GM12875 (cell line): ENCODE data around the gene NOTUM.
"Not testable (repeated sequence)": the region's sequence is repeated elsewhere in the genome, so short reads cannot be mapped to it uniquely, and the experiment has no call there.

Experiments
- H3K4me3 ChIP-seq: one replicate; pipeline ENCODE4 v1.5.1; 2011; ENCODE audit warnings: low read depth, low read length, control low read depth
- TF ChIP-seq, protein P1 (sequence below): IDR thresholded peaks from 2 replicates; pipeline ENCODE4 v1.5.1; 2011; ENCODE audit warnings: low read depth, mild to moderate bottlenecking, control low read depth, inconsistent platforms, low read length, moderate library complexity, borderline replicate concordance; ENCODE audit not compliant: insufficient read depth

The NOTUM gene

DNA sequence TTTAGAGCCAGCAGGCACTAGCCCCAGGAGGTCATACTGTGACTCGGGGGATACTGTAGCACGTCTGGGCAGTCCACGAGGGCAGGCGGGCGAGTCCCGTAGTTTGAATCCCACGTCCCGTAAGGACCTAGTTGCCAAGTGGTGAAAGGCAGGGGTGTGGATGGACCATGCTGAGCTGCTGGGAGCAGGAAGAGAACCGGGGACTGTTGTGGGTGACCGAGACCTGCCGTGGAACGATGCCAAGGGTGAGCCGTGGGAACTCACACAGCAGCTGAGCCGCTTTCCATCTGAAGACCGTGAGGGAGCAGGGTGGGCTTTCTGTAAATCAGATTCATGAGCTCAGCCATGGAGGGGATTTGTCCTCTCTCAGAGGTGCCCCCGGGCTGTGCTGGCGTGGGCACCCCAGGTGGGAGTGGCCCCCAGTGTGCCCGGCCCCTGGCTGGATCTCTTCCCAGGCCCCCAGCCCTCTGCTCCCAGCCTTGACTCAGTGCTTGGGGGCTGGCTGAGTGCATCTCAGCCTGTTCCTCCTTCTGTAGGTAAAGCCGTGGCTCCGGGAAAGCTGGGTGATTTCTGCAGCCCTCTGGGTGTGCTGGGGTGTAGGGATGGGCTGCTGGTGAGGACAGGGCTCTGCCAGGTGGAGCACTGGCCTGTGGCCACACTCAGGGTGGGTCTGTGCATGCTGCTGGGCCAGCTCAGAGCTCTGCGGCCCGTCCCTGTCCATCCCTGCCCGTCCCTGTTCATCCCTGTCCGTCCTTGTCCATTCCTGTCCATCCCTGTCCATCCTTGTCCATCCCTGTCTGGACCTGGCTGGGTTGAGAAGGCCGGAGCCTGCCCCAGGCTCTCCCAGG, 30.1 kb upstream of the NOTUM start:
- TF ChIP-seq, protein P1, sequence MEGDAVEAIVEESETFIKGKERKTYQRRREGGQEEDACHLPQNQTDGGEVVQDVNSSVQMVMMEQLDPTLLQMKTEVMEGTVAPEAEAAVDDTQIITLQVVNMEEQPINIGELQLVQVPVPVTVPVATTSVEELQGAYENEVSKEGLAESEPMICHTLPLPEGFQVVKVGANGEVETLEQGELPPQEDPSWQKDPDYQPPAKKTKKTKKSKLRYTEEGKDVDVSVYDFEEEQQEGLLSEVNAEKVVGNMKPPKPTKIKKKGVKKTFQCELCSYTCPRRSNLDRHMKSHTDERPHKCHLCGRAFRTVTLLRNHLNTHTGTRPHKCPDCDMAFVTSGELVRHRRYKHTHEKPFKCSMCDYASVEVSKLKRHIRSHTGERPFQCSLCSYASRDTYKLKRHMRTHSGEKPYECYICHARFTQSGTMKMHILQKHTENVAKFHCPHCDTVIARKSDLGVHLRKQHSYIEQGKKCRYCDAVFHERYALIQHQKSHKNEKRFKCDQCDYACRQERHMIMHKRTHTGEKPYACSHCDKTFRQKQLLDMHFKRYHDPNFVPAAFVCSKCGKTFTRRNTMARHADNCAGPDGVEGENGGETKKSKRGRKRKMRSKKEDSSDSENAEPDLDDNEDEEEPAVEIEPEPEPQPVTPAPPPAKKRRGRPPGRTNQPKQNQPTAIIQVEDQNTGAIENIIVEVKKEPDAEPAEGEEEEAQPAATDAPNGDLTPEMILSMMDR, result no peak
- H3K4me3 ChIP-seq, result no peak overlapping the region

DNA sequence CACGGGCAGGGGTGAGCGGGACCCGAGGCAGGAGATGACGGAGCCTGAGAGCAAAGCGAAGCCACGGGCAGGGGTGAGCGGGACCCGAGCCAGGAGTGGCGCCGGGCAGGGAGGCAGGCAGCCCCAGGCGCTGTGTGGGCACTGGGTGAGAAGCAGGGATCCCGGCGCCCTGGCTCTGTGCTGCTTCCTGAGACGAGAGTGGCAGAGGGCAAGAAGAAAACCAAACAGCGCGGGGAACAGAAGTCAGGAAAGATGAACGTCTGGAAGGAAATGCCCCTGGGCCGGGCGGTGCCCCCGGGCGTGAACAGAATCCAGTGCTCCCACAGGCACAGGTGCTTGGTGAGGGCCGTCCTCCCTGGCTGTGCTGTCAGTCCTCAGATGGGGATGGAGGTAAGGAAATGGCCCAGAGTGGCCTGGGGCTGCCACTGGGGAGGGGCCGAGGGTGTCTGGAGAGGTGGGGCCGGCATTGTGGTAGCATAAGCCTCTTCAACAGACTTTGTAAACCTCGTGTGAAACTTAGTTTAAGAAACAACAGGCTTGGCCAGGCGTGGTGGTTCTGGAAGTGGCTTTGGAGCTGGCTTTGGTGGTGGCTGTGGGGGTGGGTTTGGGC, 26.3 kb upstream of the NOTUM start:
- no peak overlapping the region for H3K4me3 ChIP-seq
- TF ChIP-seq, protein P1, result no peak

DNA sequence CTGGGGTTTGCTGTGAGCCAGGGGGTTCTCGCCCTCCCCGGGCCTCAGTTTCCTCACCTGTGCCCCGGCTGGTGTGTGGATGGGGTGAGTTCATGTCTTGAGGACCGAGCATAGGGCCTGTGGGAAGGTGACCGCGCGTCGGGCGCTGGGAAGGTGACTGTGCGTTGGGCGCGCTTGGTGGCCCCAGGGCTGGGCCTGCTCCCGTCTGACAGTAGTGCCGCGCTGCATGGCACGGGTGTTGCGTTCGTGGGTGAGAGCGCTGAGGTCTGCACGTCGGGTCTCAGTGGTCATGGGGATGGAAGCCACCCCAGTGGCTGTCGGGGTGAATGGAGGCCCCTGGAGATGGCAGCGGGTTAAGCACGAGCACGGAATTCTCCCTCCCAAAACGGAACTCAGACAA, 25.6 kb upstream of the NOTUM start:
- TF ChIP-seq, protein P1, result no peak
- no peak overlapping the region for H3K4me3 ChIP-seq

DNA sequence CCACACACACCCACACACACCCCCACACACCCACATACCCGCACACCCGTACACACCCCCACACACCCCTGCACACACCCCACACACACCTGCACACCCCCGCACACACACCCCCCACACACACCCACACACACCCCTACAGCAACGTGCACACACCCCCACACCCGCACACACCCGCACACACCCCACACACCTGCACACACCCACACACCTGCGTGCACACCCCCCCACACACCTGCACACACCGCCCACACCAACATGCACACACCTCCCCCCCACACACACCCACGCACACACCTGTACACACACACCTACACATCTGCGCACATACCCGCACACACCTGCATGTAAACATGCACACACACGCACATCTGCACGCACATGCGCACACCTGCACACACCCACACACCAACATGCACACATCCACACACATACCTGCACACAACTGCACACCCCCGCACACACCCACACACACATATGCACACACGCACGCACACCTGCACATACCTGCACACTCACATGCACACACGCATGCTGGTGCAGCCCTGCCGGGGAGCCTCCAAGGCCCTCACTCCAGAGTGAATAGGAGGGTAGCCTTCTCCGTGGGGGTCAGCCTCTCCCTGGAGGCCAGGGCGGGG, 23.9 kb upstream of the NOTUM start:
- TF ChIP-seq, protein P1, result no peak
- H3K4me3 ChIP-seq, result no peak overlapping the region

DNA sequence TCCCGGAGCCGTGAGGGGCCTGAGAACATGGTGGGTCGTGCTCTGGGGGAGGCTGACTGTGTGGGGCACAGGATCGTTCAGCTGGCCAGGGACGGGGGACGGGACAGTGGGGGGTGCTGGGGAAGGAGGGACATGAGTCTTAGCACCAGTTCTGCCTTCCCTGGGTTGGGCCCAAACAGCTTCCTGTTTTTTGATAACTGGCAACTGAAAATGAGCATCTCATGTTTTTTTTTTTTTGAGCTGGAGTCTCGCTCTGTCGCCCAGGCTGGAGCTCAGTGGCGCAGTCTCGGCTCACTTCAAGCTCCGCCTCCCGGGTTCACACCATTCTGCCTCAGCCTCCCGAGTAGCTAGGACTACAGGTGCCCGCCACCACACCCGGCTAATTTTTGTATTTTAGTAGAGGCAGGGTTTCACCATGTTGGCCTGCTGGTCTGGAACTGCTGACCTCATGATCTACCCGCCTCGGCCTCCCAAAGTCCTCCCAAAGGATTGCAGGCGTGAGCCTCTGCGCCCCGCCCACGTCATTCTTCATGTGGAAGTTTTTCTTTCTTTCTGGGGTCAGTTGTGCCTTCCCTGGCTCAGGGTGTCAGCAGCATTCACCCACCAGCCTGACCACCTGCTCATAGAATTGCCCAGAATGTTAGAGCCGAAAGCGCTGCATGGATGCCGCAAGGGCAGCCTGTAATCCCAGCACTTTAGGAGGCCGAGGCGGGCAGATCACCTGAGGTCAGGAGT, 22.8 kb upstream of the NOTUM start:
- TF ChIP-seq, protein P1, result no peak
- H3K4me3 ChIP-seq, result no peak overlapping the region

DNA sequence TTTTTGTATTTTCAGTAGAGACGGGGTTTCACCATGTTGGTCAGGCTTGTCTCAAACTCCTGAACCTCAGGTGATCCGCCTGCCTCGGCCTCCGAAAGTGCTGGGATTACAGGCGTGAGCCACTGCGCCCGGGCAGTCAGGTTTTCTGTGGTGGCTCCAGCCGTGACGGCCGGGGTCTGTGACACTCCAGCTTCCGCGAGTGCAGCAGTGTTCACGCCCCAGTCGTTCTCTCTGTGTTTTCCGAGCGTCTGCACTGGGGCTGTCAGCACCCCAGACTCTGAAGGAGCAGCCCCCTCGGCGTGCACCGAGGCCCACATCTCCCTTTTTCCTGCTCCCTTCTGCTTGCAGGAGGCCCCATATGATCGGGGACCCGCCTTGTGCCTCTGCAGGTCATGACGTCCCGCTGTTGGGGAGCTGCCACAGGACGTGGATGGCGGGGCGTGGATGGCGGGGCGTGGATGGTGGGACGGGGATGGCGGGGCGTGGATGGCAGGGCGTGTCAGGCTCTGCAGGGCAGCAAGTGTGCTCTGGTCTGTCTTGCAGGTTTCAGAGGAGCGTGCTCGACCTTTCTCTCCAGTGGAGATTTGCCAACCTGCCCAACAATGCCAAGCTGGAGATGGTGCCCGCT, 22.1 kb upstream of the NOTUM start:
- TF ChIP-seq, protein P1, result no peak
- no peak overlapping the region for H3K4me3 ChIP-seq

DNA sequence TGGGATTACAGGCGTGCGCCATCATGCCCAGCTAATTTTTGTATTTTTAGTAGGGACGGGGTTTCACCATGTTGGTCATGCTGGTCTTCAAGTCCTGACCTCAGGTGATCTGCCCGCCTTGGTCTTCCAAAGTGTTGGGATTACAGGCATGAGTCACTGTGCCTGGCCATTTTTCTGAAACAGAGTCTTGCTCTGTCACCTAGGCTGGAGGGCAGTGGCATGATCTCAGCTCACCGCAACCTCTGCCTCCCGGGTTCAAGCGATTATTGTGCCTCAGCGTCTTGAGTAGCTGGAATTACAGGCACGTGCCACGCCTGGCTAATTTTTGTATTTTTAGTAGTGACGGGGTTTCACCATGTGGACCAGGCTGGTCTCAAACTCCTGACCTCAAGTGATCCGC, 20.5 kb upstream of the NOTUM start:
- not testable (repeated sequence) for H3K4me3 ChIP-seq
